Transverse colon (tissue), 4 donors: ENCODE data around the gene GSK3A. TPM values are rescaled to one million over a fixed set of nuclear protein-coding genes. Genes with fewer than 3 reads are reported as not detected.

Experiments
- DNase-seq: peaks from one replicate; pipeline ENCODE4 v3.0.0-alpha.2; 2019
- H3K27ac ChIP-seq, 4 donors: fragments of 200-600 bp; sonication (generic); 2 replicates each; pipeline ENCODE4 v1.5.1; 2016 to 2018; ENCODE audit warnings: inconsistent platforms in 4 of 4
- H3K27me3 ChIP-seq: fragments of 200-600 bp; sonication (generic); 2 replicates; pipeline ENCODE4 v1.5.1; 2017; ENCODE audit warnings: inconsistent platforms
- H3K36me3 ChIP-seq, 4 donors: fragments of 200-600 bp; sonication (generic); 2 replicates each; pipeline ENCODE4 v1.5.1; 2017 to 2019; ENCODE audit warnings: inconsistent platforms in 4 of 4
- H3K4me1 ChIP-seq, 4 donors: fragments of 200-600 bp; sonication (generic); 2 replicates each; pipeline ENCODE4 v1.5.1; 2017 to 2020; ENCODE audit warnings: inconsistent platforms in 4 of 4
- H3K4me3 ChIP-seq, 4 donors: fragments of 200-600 bp; sonication (generic); 1 replicate in 1 of 4; 2 replicates in 3 of 4; pipeline versions ENCODE4 v1.5.1 to v1.6.1; 2017 to 2019; ENCODE audit warnings: inconsistent platforms in 4 of 4
- H3K9me3 ChIP-seq, 2 donors: fragments of 200-600 bp; sonication (generic); 2 replicates each; pipeline ENCODE4 v1.5.1; 2017 to 2019; ENCODE audit warnings: inconsistent platforms in 2 of 2
- EP300 ChIP-seq: sonication (generic); formaldehyde crosslinking; IDR thresholded peaks from one replicate; pipeline ENCODE4 v1.6.1; 2017; ENCODE audit warnings: antibody characterized with exemption, low read depth
- POLR2A ChIP-seq: fragments of 450-650 bp; IDR thresholded peaks from one replicate; pipeline ENCODE4 v1.6.1; 2016; ENCODE audit warnings: antibody characterized with exemption, mild to moderate bottlenecking, moderate library complexity
- POLR2AphosphoS5 ChIP-seq, 3 donors: sonication (generic); formaldehyde crosslinking; IDR thresholded peaks; one replicate each; pipeline ENCODE4 v1.6.1; 2016; ENCODE audit warnings: antibody characterized with exemption in 3 of 3
- WGBS, 2 donors: methylation state at CpG; one replicate each; pipeline ENCODE4 v1.1.5; 2018; ENCODE audit warnings: low coverage in 1 of 2; 5-methylcytosine and 5-hydroxymethylcytosine counted together
- in situ Hi-C, 4 donors: fragments of 200-750 bp; cut with MboI; loops; one replicate each; pipeline versions ENCODE4 v1.15.0 to v1.15.1; 2017; ENCODE audit warnings: low sequenced_read_pairs in 3 of 4, low pct_ligation_motif_present in 1 of 4, low pct_unique_long_range_greater_than_20kb in 1 of 4
- intact Hi-C: fragments of 100-400 bp; cut with DNase I; formaldehyde crosslinking; loops from one replicate; pipeline ENCODE4 v1.15.1; 2023; ENCODE audit warnings: low total_unique reads
- total RNA-seq, 4 donors: library from RNA; depleted of rRNA; stranded (reverse); fragments of >200 nt; gene quantifications; one replicate each; pipeline ENCODE4 v1.1.0, GENCODE V29; 2016
- TF ChIP-seq, protein P1 (sequence below), 5 experiments: fragments of 200-600 bp in 3 of 5; fragments of 450-650 bp in 2 of 5; sonication (generic) in 3 of 5; IDR thresholded peaks; 1 replicate in 2 of 5; 2 replicates in 3 of 5; pipeline ENCODE4 v1.5.1; 2016 to 2017; ENCODE audit warnings: antibody characterized with exemption in 5 of 5, inconsistent platforms in 3 of 5, mild to moderate bottlenecking in 2 of 5, moderate library complexity in 1 of 5

Gene GSK3A
- total RNA-seq, 4 donors from 2014 or later = 10.7 to 46.4 (median 31.0) TPM

DNA sequence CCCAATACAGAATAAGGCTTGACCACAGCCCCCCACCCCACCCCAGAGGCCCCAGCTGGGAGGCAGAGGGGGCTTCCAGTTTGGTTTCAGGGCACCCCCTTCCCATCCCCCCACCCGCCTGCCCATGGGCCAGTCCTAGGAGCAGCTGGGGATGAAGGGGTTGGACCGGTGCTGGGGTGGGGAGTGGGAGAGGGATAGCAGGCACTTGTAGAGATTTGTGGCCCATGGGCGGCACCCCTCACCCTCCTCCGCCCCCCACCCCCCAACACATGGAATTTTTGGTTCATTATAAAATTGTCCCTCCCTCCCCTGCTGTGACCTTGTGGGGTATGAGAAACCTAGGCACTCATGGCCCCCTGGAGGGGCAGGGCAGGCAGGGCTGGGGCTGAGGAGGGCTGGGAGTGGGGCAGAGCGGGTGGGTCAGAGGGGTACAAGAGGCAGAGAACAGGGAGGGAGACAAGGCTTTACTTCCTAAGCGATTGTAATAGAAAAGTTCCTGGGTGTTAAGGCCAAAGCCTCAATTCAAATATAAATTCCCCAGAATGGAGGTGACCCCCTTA is 5.3 kb upstream of the GSK3A start:
- H3K4me1 ChIP-seq = peaks cover 28 to 54% (median 47%) of the 10 kb centered on the region in 4 donors
- H3K36me3 ChIP-seq = peaks cover 0 to 11% (median 3%) of the 10 kb centered on the region in 4 donors

DNA sequence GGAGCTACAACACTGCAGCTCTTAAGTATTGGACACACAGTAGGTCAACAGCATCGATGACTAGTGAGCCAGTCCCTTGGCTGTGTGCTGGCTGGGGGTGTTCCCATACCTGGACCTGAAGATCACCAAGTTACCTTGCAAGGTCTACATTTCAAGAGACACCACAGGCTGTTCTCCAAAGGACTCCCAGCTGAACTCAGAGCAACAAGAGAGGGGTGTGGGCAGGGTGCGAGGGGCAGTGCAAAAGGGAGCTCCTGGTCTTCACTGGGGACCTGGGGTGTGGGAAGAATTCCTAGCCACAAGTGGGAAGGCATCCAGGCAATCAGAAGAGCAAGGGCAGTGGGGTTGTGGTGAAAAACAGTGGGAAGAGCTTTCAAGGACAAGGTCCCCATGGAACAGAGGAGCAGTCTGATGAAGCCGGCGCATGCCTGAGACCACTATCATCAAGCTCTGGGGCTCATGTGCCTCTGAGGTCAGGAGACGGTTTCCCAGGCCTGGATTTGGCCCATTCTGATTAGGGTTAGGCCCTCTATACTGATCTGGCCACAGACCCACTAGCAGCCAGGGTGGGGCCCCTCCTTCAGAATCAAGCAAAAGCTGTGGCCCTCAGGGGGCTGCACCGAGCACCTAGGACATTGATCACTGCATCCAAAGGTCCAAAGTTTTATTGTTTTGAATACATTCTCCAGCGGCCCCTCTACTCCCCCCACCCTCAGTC is 4.7 kb upstream of the GSK3A start:
- Histone ChIP-seq H3K27me3 (no peaks in the 10 kb centered on the region), H3K4me3 (no peak overlapping the region), H3K27ac (peak overlapping the region; percentile 16 to 96 (median 58)), H3K4me1 (peaks cover 22 to 48% (median 41%) of the 10 kb centered on the region in 4 donors), H3K36me3 (peaks cover 0 to 11% (median 3%) of the 10 kb centered on the region in 4 donors), H3K9me3 (no peaks in the 10 kb centered on the region)
- DNase-seq = no peak
- in situ Hi-C loops (no loop called here), intact Hi-C loops (loop anchor here (2.0 kb wide), 1 partner anchor 32 kb away; no protein-coding TSS in a partner anchor)
- TF ChIP-seq, protein P1, sequence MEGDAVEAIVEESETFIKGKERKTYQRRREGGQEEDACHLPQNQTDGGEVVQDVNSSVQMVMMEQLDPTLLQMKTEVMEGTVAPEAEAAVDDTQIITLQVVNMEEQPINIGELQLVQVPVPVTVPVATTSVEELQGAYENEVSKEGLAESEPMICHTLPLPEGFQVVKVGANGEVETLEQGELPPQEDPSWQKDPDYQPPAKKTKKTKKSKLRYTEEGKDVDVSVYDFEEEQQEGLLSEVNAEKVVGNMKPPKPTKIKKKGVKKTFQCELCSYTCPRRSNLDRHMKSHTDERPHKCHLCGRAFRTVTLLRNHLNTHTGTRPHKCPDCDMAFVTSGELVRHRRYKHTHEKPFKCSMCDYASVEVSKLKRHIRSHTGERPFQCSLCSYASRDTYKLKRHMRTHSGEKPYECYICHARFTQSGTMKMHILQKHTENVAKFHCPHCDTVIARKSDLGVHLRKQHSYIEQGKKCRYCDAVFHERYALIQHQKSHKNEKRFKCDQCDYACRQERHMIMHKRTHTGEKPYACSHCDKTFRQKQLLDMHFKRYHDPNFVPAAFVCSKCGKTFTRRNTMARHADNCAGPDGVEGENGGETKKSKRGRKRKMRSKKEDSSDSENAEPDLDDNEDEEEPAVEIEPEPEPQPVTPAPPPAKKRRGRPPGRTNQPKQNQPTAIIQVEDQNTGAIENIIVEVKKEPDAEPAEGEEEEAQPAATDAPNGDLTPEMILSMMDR (IDR thresholded peaks at IDR 0.05) = no peak
- TF ChIP-seq POLR2AphosphoS5 (IDR thresholded peaks at IDR 0.05) = no peak
- TF ChIP-seq EP300 = no peak
- no peak for TF ChIP-seq POLR2A
- 73% methylated on average over 7 of the region's 7 CpGs; no CpG with 5 or more reads in 1 of the 2 donors for WGBS, 2 donors

More for the DNA sequence above, 5.3 kb upstream of the GSK3A start:
- H3K4me3 ChIP-seq = no peak overlapping the region
- intact Hi-C loops (loop anchor here (2.0 kb wide), 1 partner anchor 31 kb away; no protein-coding TSS in a partner anchor), in situ Hi-C loops (no loop called here)
- no peaks in the 10 kb centered on the region for H3K9me3 ChIP-seq
- H3K27me3 ChIP-seq = no peaks in the 10 kb centered on the region
- no peak for DNase-seq
- no peak for TF ChIP-seq POLR2A
- no peak for TF ChIP-seq POLR2AphosphoS5 (IDR thresholded peaks at IDR 0.05)
- no peak for TF ChIP-seq EP300
- TF ChIP-seq, protein P1 (IDR thresholded peaks at IDR 0.05) = no peak
- peak overlapping the region in 3 of 4 donors; percentile 16 to 96 (median 82) for H3K27ac ChIP-seq
- 80 to 85% methylated on average over 1 to 6 of the region's 6 CpGs for WGBS, 2 donors

DNA sequence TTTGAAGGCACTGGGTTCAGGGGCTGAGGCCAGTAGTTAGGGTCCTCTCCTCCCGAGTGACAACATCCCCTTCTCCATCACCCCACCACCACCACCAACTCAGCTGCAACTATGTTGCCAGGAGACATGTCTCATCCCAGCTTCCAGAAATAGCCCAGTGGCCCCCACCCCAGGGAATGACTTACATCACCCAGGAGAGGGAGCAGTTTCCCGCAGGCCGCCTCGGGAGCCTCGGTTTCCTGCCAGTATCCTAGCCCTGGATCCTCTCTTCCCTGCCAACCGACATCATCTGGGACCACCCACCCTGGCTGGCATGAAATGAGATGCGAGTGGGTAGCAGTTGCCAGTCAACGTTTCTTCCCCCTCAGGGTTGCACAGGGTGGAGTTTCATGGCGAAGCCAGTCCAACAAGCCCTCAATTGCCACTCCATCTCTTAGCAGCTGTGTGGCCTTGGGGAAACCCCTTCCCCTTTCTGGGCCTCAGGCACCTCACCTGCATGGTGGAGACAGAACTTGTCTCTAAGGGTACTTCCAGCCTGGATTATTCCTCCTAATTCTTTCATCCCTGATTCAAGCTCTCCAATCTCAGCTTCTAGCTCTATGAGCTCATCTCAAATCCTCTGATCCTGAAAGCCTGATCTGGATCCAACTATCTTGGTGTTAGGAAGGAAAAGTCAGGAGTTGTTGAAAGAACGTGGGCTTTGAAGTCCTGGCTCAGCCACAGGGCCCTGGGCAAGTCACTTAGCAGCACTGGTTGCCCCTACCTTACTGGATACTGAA is 3.9 kb upstream of the GSK3A start:
- 25% methylated on average over 10 of the region's 10 CpGs; no CpG with 5 or more reads in 1 of the 2 donors for WGBS, 2 donors
- Histone ChIP-seq H3K4me3 (no peak overlapping the region), H3K4me1 (peaks cover 17 to 45% (median 39%) of the 10 kb centered on the region in 4 donors), H3K27me3 (no peaks in the 10 kb centered on the region), H3K9me3 (no peaks in the 10 kb centered on the region), H3K27ac (peak overlapping the region; percentile 34 to 96 (median 86)), H3K36me3 (peaks cover 0 to 11% (median 3%) of the 10 kb centered on the region in 4 donors)
- intact Hi-C loops = loop anchor here (2.0 kb wide), 1 partner anchor 32 kb away; no protein-coding TSS in a partner anchor
- in situ Hi-C loops = no loop called here
- TF ChIP-seq, protein P1 (IDR thresholded peaks at IDR 0.05) = peak; percentile 57 to 63 (median 62)
- TF ChIP-seq POLR2AphosphoS5 (IDR thresholded peaks at IDR 0.05) (peak; percentile 25 to 72 (median 56)), POLR2A (no peak), EP300 (no peak)
- peak; percentile 74 for DNase-seq
